ENCODE data around the gene IQCK.
"Not testable (repeated sequence)": the region's sequence is repeated elsewhere in the genome, so short reads cannot be mapped to it uniquely, and the experiment has no call there.

The IQCK gene

GRCh38 chr16:19760356-19761060, 42.4 kb downstream of the IQCK start:
- no peak for DNase-seq

- no peak for DNase-seq
Observed at GRCh38 chr16:19765860-19766553, 47.9 kb downstream of the IQCK start.

- no peak for DNase-seq
Observed at GRCh38 chr16:19766554-19766884, 48.4 kb downstream of the IQCK start.

GRCh38 chr16:19766988-19767387, 48.9 kb downstream of the IQCK start:
- DNase-seq: no peak

GRCh38 chr16:19767497-19767896, 49.4 kb downstream of the IQCK start:
- no peak for DNase-seq

- DNase-seq: no peak
Observed at GRCh38 chr16:19769239-19769638, 51.2 kb downstream of the IQCK start.

GRCh38 chr16:19771040-19771439, 53.0 kb downstream of the IQCK start:
- DNase-seq: no peak

- DNase-seq: no peak
Observed at GRCh38 chr16:19771796-19772195, 53.7 kb downstream of the IQCK start.

GRCh38 chr16:19774024-19774423, 56.0 kb downstream of the IQCK start:
- no peak for DNase-seq

- no peak for DNase-seq
Observed at GRCh38 chr16:19776147-19776546, 58.1 kb downstream of the IQCK start.

- no peak for DNase-seq
Observed at GRCh38 chr16:19776565-19776964, 58.5 kb downstream of the IQCK start.

- no peak for DNase-seq
Observed at GRCh38 chr16:19780321-19780720, 62.2 kb downstream of the IQCK start.

- no peak for DNase-seq
Observed at GRCh38 chr16:19781226-19781625, 63.2 kb downstream of the IQCK start.

GRCh38 chr16:19783363-19784182, 65.5 kb downstream of the IQCK start:
- DNase-seq: no peak

GRCh38 chr16:19784183-19784736, 66.2 kb downstream of the IQCK start:
- no peak for DNase-seq

GRCh38 chr16:19785081-19785480, 67.0 kb downstream of the IQCK start:
- no peak for DNase-seq

GRCh38 chr16:19785512-19786130, 67.5 kb downstream of the IQCK start:
- DNase-seq: no peak

- DNase-seq: not testable (repeated sequence)
Observed at GRCh38 chr16:19801369-19801768, 83.3 kb downstream of the IQCK start.

GRCh38 chr16:19801824-19802223, 83.8 kb downstream of the IQCK start:
- not testable (repeated sequence) for DNase-seq

GRCh38 chr16:19802612-19803011, 84.5 kb downstream of the IQCK start:
- DNase-seq: no peak

- peak; percentile 52 for DNase-seq
Observed at GRCh38 chr16:19804538-19805323, 86.7 kb downstream of the IQCK start.

- DNase-seq: no peak
Observed at GRCh38 chr16:19805459-19806162, 87.5 kb downstream of the IQCK start.

All from CD4-positive, alpha-beta T cell treated with Interleukin-4 for 4 hours (primary cell).